ENCODE results near the gene NPNT.

The NPNT gene

DNA sequence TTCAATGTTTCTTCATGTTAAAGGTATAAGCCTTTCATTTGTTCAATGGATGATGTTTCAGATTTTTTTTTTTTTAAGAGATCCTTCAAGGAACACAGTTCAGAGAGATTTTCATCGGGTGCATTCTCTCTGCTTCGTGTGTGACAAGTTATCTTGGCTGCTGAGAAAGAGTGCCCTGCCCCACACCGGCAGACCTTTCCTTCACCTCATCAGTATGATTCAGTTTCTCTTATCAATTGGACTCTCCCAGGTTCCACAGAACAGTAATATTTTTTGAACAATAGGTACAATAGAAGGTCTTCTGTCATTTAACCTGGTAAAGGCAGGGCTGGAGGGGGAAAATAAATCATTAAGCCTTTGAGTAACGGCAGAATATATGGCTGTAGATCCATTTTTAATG, 75.8 kb downstream of the NPNT start:
- no peak for DNase-seq

GRCh38 chr4:105972946-105973621, 77.8 kb downstream of the NPNT start:
- no peak for DNase-seq

- no peak for DNase-seq
These were observed 81.6 kb downstream of the NPNT start for GRCh38 chr4:105976915-105977314.

DNA sequence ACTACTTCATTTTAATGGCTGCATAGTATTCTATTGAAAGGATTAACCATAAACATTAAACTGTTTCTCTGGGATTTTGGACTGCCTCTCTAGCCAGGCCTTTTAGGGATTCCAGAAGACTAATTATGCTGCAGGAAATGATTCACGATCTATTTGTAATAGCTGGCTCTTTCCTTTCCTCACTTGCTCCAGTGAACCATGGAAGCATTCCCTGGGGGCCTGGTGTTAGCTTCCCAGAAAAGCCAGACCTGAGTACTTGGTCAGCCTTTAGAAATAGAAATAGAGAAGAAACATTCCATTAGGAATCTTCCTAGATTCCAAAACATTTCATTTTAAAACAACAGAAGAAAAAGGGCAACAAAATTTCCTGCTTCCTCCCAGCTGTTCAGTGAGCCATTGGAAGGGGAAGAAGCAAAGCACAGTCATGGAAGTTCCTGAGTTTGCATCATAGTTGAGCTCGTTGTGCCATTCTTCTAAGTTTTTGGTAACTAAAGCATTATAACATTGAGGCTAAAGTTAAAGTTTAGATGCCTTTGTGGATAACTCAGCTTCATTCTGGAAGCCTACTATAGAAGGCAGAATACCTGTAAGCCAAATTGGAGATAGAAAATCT, 83.5 kb downstream of the NPNT start:
- DNase-seq = no peak

DNA sequence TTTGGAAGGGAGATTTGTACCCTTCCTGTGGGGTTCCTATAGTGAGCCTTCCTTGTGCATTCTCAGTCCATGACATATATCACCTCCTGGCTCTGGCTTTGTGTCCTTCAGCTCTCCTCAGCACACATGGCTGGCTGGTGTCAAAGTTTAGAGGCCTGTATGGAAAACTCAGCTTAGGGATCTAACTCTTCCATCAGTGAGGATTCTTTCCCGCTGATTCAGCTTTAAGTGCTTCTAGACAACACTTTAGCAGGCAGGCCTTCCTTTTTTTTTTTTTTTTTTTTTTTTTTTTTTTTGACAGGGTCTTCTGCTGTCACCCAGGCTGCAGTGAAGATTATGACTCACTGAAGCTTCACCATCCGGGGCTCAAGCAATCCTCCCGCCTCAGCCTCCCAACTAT, 84.2 kb downstream of the NPNT start:
- DNase-seq = no peak

DNA sequence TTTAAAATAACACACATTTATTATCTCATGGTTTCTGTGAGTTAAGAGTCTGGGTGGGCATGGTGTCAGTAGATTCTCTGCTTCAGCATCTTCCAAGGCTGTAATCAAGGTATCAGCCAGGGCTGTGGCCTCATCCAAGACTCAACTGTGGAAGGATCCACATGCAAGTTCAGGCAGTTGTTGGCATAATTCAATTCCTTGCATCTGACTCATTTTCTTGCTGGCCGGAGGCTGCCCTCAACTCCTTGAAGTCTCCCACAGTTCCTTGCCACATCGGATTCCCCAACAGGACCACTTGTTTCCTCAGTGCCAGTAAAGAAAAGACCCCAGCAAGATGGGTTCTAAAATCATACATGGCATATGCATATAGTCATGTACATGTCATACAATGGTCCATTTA, 93.4 kb downstream of the NPNT start:
- no peak for DNase-seq

GRCh38 chr4:105989485-105990242, 94.4 kb downstream of the NPNT start:
- no peak for DNase-seq

- no peak for DNase-seq
These were observed 95.7 kb downstream of the NPNT start for GRCh38 chr4:105990933-105991332.

GRCh38 chr4:105991726-105992125, 96.5 kb downstream of the NPNT start:
- no peak for DNase-seq

GRCh38 chr4:105992641-105993305, 97.5 kb downstream of the NPNT start:
- no peak for DNase-seq

- DNase-seq = no peak
These were observed 98.8 kb downstream of the NPNT start for GRCh38 chr4:105994061-105994460.

DNA sequence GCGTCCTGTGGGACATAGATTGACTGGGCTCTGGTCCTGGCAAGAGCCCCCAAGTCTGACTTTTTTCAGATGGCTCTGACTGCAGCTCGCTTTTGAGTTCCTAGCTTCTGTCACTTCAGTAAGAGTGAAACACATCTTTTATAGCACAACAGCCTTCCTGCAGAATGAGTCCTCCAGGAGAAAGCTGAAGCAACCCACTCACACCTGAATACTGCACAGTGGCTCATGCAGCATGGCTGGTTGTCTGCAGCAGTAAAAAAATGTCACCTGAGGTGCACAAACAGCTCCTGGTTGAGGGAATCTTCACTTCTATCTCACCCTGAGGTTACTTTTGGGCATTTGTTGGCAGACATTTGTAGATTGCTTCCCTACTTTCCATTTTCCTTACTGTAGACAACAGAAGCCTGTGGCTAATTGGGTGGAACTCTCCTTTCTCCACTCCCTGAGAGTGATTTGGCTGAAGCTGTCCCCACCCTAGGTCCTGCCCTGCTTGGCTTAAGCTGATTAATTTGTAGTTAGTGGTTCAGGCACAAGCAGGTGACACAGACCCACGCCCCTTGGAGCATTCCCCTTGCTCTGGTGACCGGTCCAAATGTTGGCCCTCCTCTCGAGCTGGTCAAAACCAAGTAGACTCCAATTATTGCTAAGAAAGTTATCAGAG, 99.7 kb downstream of the NPNT start:
- no peak for DNase-seq

- no peak for DNase-seq
These were observed 101.6 kb downstream of the NPNT start for GRCh38 chr4:105996845-105997244.

GRCh38 chr4:105998171-105999063, 103.1 kb downstream of the NPNT start:
- no peak for DNase-seq

DNA sequence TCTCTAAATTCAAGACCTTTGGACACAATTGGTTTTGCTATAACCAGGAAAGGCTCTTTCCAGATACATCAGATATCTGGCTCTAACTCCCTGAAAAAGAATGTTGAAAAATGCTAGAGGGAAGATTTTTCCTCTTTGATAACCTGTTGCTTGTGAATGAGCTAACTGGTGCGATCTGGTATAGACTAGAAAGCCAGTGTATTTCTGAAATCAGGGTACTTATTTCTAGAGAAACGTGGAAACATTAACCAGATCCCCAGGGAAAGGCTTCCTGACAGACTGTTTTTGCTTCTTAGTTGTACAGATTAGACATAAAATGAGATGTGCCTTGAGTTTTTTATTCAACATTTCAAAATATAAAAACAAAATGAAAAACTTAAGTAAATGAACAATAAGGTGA, 107.7 kb downstream of the NPNT start:
- DNase-seq = no peak

DNA sequence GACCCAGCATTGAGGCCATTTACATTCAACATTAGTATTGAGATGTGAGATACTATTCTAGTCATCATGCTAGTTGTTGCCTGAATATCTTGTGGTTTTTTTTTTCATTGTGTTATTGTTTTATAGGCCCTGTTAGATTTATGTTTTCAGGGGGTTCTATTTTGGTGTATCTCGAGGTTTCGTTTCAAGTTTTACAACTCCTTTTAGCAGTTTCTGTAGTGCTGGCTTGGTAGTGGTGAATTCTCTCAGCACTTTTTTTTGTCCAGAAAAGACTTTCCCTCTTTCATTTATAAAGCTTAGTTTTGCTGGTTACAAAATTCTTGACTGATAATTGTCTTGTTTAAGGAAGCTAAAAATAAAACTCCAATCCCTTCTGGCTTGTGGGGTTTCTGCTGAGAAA, 115.5 kb downstream of the NPNT start:
- DNase-seq = no peak

- no peak for DNase-seq
These were observed 116.1 kb downstream of the NPNT start for GRCh38 chr4:106011387-106011786.

DNA sequence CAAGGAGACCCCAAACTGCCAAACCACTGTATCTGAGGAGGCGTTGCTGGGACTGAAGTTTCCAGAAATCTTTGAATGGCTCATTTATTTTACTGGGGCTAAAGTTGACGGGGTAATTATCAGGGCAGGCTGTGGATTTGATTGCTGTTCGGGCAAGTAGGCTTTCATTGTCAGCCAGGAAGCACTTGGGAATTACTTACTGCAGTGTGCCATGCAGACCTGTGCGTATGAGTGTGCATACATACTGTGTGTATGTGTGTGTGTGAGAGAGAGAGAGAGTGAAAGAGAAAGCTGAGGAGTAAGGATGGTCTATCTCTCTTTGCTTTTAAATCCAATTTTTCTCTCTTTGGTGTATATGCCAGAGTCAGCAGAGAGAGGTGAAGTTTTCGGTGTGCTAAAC, 122.7 kb downstream of the NPNT start:
- DNase-seq = no peak

GRCh38 chr4:106019771-106020170, 124.5 kb downstream of the NPNT start:
- no peak for DNase-seq
